Measurements from ENCODE around the gene GMIP. TPM values are rescaled to one million over a fixed set of nuclear protein-coding genes. Genes with fewer than 3 reads are reported as not detected.

The GMIP gene
- total RNA-seq, 1 donor from 2014 or later = 12.3 TPM

DNA sequence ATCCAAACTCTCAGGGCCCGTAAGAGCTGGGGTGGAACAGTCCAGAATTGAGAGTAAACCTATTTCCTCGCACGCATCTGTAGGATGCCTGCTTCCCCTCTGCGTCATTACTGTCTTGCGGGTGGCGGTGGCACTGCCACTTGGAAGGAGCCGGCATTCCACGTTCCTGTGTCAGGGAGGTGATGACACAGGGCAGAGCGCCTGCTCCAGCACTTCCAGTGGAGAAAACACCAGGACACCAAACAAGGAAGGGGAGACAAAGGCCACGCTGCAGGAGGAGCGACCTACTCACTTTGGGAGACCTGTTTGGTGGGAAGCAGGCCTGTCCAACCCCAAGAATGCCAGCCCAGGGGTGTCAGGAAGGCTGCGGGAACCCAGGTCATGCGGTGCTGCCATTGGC lies 62.1 kb downstream of the GMIP start:
- DNase-seq (ENCODE audit: extremely low spot score in 2 of 2) = no peak
- H3K4me3 ChIP-seq = no peak overlapping the region
- H3K9me3 ChIP-seq = no peaks in the 10 kb centered on the region
- no peak overlapping the region for H3K27ac ChIP-seq
- intact Hi-C loops (cut with DNase I) = no loop called here
- TF ChIP-seq POLR2AphosphoS5 (IDR thresholded peaks at IDR 0.05; ENCODE audit: insufficient read depth in 1 of 2, low read depth in 1 of 2) = no peak
- TF ChIP-seq, protein P1, sequence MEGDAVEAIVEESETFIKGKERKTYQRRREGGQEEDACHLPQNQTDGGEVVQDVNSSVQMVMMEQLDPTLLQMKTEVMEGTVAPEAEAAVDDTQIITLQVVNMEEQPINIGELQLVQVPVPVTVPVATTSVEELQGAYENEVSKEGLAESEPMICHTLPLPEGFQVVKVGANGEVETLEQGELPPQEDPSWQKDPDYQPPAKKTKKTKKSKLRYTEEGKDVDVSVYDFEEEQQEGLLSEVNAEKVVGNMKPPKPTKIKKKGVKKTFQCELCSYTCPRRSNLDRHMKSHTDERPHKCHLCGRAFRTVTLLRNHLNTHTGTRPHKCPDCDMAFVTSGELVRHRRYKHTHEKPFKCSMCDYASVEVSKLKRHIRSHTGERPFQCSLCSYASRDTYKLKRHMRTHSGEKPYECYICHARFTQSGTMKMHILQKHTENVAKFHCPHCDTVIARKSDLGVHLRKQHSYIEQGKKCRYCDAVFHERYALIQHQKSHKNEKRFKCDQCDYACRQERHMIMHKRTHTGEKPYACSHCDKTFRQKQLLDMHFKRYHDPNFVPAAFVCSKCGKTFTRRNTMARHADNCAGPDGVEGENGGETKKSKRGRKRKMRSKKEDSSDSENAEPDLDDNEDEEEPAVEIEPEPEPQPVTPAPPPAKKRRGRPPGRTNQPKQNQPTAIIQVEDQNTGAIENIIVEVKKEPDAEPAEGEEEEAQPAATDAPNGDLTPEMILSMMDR (IDR thresholded peaks at IDR 0.05) = no peak
- TF ChIP-seq POLR2A (IDR thresholded peaks at IDR 0.05) = no peak
- H3K4me1 ChIP-seq = no peaks in the 10 kb centered on the region
- no peaks in the 10 kb centered on the region for H3K27me3 ChIP-seq
- H3K36me3 ChIP-seq = no peaks in the 10 kb centered on the region

DNA sequence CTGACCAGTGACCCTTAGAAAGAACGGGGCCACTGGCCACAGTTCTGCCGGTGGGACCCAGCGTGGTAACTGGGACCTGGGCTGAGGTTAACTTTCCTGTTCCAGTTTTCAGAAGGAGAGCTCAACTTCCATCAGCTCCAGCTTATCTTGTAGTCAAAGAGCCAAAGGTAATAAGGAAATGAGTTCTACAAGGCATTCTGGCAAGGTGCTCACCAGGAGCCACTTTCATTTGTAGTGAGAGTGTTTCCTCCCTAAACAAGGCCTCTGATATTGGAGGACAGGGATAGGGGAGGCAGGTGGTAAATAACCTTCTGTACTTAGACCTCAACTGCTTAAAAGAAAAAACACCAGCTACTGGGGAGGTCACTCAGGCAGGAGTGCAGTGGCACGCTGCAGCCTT lies 63.0 kb downstream of the GMIP start:
- H3K9me3 ChIP-seq = no peaks in the 10 kb centered on the region
- no peak overlapping the region for H3K4me3 ChIP-seq
- no peak overlapping the region for H3K27ac ChIP-seq
- TF ChIP-seq, protein P1 (IDR thresholded peaks at IDR 0.05) = no peak
- TF ChIP-seq POLR2A (IDR thresholded peaks at IDR 0.05) (no peak), POLR2AphosphoS5 (IDR thresholded peaks at IDR 0.05; ENCODE audit: insufficient read depth in 1 of 2, low read depth in 1 of 2) (no peak)
- H3K4me1 ChIP-seq = no peaks in the 10 kb centered on the region
- intact Hi-C loops (cut with DNase I) = no loop called here
- no peak for DNase-seq (ENCODE audit: extremely low spot score in 2 of 2)
- no peaks in the 10 kb centered on the region for H3K27me3 ChIP-seq
- no peaks in the 10 kb centered on the region for H3K36me3 ChIP-seq

GRCh38 chr19:19579533-19580361 lies 63.7 kb downstream of the GMIP start:
- intact Hi-C loops (cut with DNase I) = no loop called here
- H3K27me3 ChIP-seq = no peaks in the 10 kb centered on the region
- no peak overlapping the region for H3K27ac ChIP-seq
- TF ChIP-seq POLR2AphosphoS5 (IDR thresholded peaks at IDR 0.05; ENCODE audit: insufficient read depth in 1 of 2, low read depth in 1 of 2) = no peak
- no peak for TF ChIP-seq POLR2A (IDR thresholded peaks at IDR 0.05)
- TF ChIP-seq, protein P1 (IDR thresholded peaks at IDR 0.05) = no peak
- H3K9me3 ChIP-seq = no peaks in the 10 kb centered on the region
- H3K36me3 ChIP-seq = no peaks in the 10 kb centered on the region
- no peaks in the 10 kb centered on the region for H3K4me1 ChIP-seq
- H3K4me3 ChIP-seq = no peak overlapping the region
- DNase-seq (ENCODE audit: extremely low spot score in 2 of 2) = no peak

Other genes with a start within 250 kb of the GMIP start
- gene GATAD2A, start 238.0 kb downstream of the GMIP start, total RNA-seq = 49.6 TPM
- 0.98 TPM for gene TSSK6, start 128.1 kb downstream of the GMIP start, total RNA-seq
- 47.9 TPM for gene NDUFA13, start 127.4 kb downstream of the GMIP start, total RNA-seq
- gene YJEFN3, start 114.7 kb downstream of the GMIP start, total RNA-seq = 2.5 TPM
- gene CILP2, start 105.4 kb downstream of the GMIP start, total RNA-seq = 0.98 TPM
- 5.2 TPM for gene PBX4, start 25.0 kb downstream of the GMIP start, total RNA-seq
- gene LPAR2, start 15.4 kb downstream of the GMIP start, total RNA-seq = 15.2 TPM
- gene ATP13A1, start 20.0 kb upstream of the GMIP start, total RNA-seq = 114 TPM
- 6.9 TPM for gene ZNF101, start 25.2 kb upstream of the GMIP start, total RNA-seq
- 5.4 TPM for gene ZNF14, start 89.5 kb upstream of the GMIP start, total RNA-seq
- 33.6 TPM for gene ZNF506, start 178.1 kb upstream of the GMIP start, total RNA-seq
- gene ZNF253, start 222.2 kb upstream of the GMIP start, total RNA-seq = 4.9 TPM

Measured in vagina (tissue), 2 donors.